ENCODE data around the gene ZMIZ1. TPM values are rescaled to one million over a fixed set of nuclear protein-coding genes. Genes with fewer than 3 reads are reported as not detected.

The ZMIZ1 gene
- total RNA-seq, 4 donors from 2014 or later, result 22.7 to 37.5 (median 31.7) TPM

DNA sequence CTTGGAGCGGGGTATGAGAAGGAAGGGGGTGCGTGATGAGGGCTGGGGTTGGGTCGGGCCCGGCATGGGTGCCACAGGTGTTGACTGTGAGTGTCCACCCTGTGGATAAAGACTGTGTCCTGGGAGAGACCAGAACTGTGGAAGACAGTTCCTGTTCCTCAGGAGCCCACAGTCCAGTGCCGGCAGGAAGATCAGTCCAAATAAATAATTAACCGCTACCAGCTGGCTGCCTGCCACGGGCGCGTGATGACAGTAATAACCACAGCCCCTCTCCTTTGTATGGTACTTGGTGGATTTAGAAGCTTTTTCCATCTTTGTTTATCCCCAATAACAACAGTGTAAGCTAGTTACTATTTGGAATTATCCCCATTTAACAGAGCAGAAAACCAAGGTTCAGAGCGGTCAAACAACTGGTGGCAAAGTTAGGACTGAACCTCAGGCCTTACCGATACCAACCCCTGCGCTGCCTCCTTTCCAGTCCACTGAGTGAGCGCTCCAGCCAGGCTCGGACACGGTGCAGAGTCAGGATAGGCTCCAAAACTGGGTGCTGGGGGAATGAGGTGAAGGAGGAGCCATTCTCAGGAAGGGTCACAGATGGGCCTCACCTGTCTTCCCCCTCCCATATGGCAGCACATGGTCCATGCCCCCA, 5.1 kb downstream of the ZMIZ1 start:
- Histone ChIP-seq H3K4me1 (peaks cover 66 to 73% of the 10 kb centered on the region in 2 donors), H3K9me3 (no peaks in the 10 kb centered on the region), H3K36me3 (no peaks in the 10 kb centered on the region), H3K27me3 (no peaks in the 10 kb centered on the region), H3K27ac (peak overlapping the region in 3 of 4 donors; percentile 24 to 98 (median 26)), H3K4me3 (peak overlapping the region in 2 of 4 donors; percentile 5 to 16)
- no peak for DNase-seq
- in situ Hi-C loops (cut with MboI; ENCODE audit: low sequenced_read_pairs in 4 of 4) (no loop called here), intact Hi-C loops (cut with DNase I; ENCODE audit: low total_unique reads) (loop anchor here (5.0 kb wide), 1 partner anchor 317 kb away; no protein-coding TSS in a partner anchor)
- no peak for TF ChIP-seq POLR2A (IDR thresholded peaks at IDR 0.05)
- TF ChIP-seq, protein P1, sequence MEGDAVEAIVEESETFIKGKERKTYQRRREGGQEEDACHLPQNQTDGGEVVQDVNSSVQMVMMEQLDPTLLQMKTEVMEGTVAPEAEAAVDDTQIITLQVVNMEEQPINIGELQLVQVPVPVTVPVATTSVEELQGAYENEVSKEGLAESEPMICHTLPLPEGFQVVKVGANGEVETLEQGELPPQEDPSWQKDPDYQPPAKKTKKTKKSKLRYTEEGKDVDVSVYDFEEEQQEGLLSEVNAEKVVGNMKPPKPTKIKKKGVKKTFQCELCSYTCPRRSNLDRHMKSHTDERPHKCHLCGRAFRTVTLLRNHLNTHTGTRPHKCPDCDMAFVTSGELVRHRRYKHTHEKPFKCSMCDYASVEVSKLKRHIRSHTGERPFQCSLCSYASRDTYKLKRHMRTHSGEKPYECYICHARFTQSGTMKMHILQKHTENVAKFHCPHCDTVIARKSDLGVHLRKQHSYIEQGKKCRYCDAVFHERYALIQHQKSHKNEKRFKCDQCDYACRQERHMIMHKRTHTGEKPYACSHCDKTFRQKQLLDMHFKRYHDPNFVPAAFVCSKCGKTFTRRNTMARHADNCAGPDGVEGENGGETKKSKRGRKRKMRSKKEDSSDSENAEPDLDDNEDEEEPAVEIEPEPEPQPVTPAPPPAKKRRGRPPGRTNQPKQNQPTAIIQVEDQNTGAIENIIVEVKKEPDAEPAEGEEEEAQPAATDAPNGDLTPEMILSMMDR (IDR thresholded peaks at IDR 0.05 in 4 of 5, conservative IDR thresholded peaks at IDR 0.05 in 1 of 5), result no peak
- ATAC-seq, result no peak

DNA sequence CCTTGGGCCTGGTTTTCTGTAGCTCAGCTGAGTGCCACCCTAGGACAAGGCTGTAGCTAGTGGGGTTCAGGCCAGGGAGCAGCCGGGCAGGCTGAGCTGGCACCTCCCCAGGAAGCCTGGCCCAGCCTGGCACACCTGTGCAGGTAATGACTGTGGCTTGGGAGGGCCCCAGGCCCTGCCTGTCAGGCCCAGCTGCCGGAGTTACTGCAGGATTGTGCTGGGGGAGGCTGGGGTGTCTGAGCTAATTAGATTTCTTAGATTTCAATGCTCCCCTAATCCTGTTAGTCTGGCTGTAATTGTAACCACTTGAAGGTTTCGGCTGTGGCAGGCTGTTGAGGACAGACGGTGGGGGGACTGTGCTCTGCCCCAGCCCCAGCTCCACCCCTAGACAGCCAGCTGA, 6.0 kb downstream of the ZMIZ1 start:
- H3K4me3 ChIP-seq, result no peak overlapping the region
- in situ Hi-C loops (cut with MboI; ENCODE audit: low sequenced_read_pairs in 4 of 4), result loop anchor here in 2 of 4 donors (5.0 to 25.0 kb wide), 3 partner anchors 73 to 1037 kb away; partner anchors contain the start of genes POLR3A (in 1 of the 2), RPS24 (in 1 of the 2) and ZCCHC24 (in 1 of the 2)
- no peak for DNase-seq
- peak overlapping the region in 1 of 4 donors; percentile 24 for H3K27ac ChIP-seq
- TF ChIP-seq POLR2A (IDR thresholded peaks at IDR 0.05), result no peak
- peaks cover 74 to 82% of the 10 kb centered on the region in 2 donors for H3K4me1 ChIP-seq
- H3K27me3 ChIP-seq, result no peaks in the 10 kb centered on the region
- no peak for ATAC-seq
- H3K36me3 ChIP-seq, result no peaks in the 10 kb centered on the region
- intact Hi-C loops (cut with DNase I; ENCODE audit: low total_unique reads), result loop anchor here (5.0 kb wide), 1 partner anchor 317 kb away; no protein-coding TSS in a partner anchor
- H3K9me3 ChIP-seq, result no peaks in the 10 kb centered on the region

DNA sequence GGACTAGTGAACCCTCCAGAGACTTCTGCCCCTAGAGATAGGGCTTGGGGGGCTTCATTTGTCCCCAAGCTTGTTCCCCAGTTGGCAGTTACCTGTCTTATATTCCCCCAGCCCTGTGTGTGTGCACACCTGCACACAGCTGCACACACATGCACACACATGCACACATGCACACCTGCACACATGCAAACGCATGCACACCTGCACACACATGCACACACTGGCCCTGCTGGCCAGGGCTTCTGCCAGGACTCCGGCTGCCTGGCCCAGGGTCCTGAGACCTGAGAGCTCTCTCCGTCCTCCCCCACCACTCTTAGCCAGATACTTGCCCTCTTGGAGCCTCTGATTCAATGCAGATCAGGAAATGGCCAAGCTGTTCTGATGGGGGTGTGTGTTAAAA, 6.7 kb downstream of the ZMIZ1 start:
- intact Hi-C loops (cut with DNase I; ENCODE audit: low total_unique reads), result no loop called here
- no peak for TF ChIP-seq POLR2A (IDR thresholded peaks at IDR 0.05)
- TF ChIP-seq, protein P1 (IDR thresholded peaks at IDR 0.05 in 4 of 5, conservative IDR thresholded peaks at IDR 0.05 in 1 of 5), result no peak
- H3K36me3 ChIP-seq, result no peaks in the 10 kb centered on the region
- DNase-seq (no peak), ATAC-seq (no peak)
- H3K27ac ChIP-seq, result no peak overlapping the region
- no peaks in the 10 kb centered on the region for H3K27me3 ChIP-seq
- in situ Hi-C loops (cut with MboI; ENCODE audit: low sequenced_read_pairs in 4 of 4), result loop anchor here in 2 of 4 donors (5.0 to 25.0 kb wide), 3 partner anchors 72 to 1038 kb away; partner anchors contain the start of genes POLR3A (in 1 of the 2), RPS24 (in 1 of the 2) and ZCCHC24 (in 1 of the 2)
- no peak overlapping the region for H3K4me3 ChIP-seq
- peaks cover 81 to 89% of the 10 kb centered on the region in 2 donors for H3K4me1 ChIP-seq
- H3K9me3 ChIP-seq, result no peaks in the 10 kb centered on the region

DNA sequence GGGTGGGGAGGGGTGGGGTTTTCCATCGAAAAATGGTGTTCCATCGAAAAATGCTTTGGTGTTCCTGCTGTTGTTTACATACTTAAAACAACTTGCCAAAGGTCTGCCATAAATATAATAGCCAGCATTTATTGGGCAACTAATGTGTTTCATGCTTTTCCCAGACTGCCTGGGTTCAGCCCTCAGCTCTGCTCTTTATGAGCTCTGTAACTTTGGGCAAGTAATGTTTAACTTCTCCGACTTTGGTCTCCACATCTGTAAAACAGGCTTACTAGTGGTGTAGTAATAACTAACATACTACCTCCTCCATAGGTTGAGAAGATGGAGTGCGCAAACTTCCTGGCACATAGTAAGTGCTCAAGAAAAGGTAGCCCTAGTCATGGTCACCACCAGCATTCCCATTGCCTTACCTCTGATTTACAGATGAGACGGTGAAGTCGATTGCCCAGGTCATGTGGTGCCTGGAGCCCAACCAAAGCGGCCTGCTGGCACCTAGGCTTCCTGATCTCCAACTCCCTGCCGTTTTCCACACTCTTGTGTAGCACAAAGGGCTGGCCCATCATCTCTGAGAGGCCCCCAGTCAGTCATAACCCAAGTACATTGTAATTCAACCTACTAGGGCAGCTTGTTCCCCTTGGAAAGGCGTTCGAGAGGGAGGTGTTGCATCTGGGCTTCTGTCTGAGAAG, 8.9 kb downstream of the ZMIZ1 start:
- H3K4me3 ChIP-seq, result no peak overlapping the region
- intact Hi-C loops (cut with DNase I; ENCODE audit: low total_unique reads) (no loop called here), in situ Hi-C loops (cut with MboI; ENCODE audit: low sequenced_read_pairs in 4 of 4) (loop anchor here in 2 of 4 donors (5.0 to 25.0 kb wide), 3 partner anchors 70 to 1040 kb away; partner anchors contain the start of genes POLR3A (in 1 of the 2), RPS24 (in 1 of the 2) and ZCCHC24 (in 1 of the 2))
- peak overlapping the region; percentile 3 to 95 (median 92) for H3K27ac ChIP-seq
- ATAC-seq (no peak), DNase-seq (no peak)
- peaks cover 90 to 96% of the 10 kb centered on the region in 2 donors for H3K4me1 ChIP-seq
- TF ChIP-seq POLR2A (IDR thresholded peaks at IDR 0.05), result no peak
- TF ChIP-seq, protein P1 (IDR thresholded peaks at IDR 0.05 in 4 of 5, conservative IDR thresholded peaks at IDR 0.05 in 1 of 5), result no peak
- no peaks in the 10 kb centered on the region for H3K27me3 ChIP-seq
- H3K36me3 ChIP-seq, result no peaks in the 10 kb centered on the region
- no peaks in the 10 kb centered on the region for H3K9me3 ChIP-seq

Data from gastrocnemius medialis (tissue), 4 donors.